Activated CD8-positive, alpha-beta memory T cell treated with anti-CD3 and anti-CD28 coated beads for 36 hours (primary cell): ENCODE measurements around the gene KCNJ13. TPM values are rescaled to one million over a fixed set of nuclear protein-coding genes. Genes with fewer than 3 reads are reported as not detected.

Source experiments
- CTCF ChIA-PET: fragments of 350-600 bp; sonication (Branson Sonifier 250); formaldehyde crosslinking; loops from one replicate; lab custom pipeline; 2021; ENCODE audit warnings: antibody characterized with exemption; lab: Charles Lee
- POLR2A ChIA-PET: fragments of 350-600 bp; sonication (Branson Sonifier 250); formaldehyde crosslinking; loops from one replicate; lab custom pipeline; 2021; ENCODE audit warnings: antibody characterized with exemption; lab: Charles Lee
- total RNA-seq, 2 experiments: library from RNA; stranded (reverse); gene quantifications; one replicate each; pipeline ENCODE4 v1.2.3, GENCODE V29; 2021

KCNJ13 gene
- total RNA-seq = not detected

- CTCF ChIA-PET = interaction anchor here (0.5 kb wide), 1 partner anchor 164 kb away, joined by 3 read pairs; no protein-coding TSS in a partner anchor
- POLR2A ChIA-PET = no interaction called here
These were observed at the start of gene KCNJ13 for GRCh38 chr2:232776435-232776834. KCNJ13 (minus strand) TSS chr2:232776565; CDS start chr2:232771362, 5,203 bp downstream.

GRCh38 chr2:232817756-232818155 is 41.4 kb upstream of the KCNJ13 start:
- CTCF ChIA-PET = no interaction called here
- POLR2A ChIA-PET = no interaction called here

DNA sequence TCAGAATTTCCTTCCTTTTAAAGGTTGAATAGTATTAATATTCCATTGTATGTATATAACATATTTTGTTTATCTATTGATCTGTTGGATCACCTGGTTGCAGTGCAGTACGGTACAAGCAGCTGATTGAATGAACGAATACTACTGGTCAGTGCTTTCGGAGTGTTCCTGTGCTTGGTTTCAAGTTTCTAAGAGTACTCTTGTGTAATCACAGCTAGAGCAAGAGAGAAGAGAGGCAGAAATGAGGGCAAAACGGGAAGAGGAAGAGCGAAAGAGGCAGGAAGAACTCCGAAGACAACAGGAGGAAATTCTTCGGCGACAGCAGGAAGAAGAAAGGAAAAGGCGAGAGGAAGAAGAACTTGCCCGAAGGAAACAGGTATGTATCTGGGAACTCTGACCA is 40.3 kb upstream of the KCNJ13 start:
- ChIA-PET CTCF (no interaction called here), POLR2A (no interaction called here)

GRCh38 chr2:232815569-232815968 is 39.2 kb upstream of the KCNJ13 start:
- CTCF ChIA-PET = no interaction called here
- POLR2A ChIA-PET = no interaction called here

GRCh38 chr2:232810444-232810843 is 34.1 kb upstream of the KCNJ13 start:
- CTCF ChIA-PET = no interaction called here
- POLR2A ChIA-PET = interaction anchor here (0.7 kb wide), 1 partner anchor 174 kb away, joined by 3 read pairs; no protein-coding TSS in a partner anchor

DNA sequence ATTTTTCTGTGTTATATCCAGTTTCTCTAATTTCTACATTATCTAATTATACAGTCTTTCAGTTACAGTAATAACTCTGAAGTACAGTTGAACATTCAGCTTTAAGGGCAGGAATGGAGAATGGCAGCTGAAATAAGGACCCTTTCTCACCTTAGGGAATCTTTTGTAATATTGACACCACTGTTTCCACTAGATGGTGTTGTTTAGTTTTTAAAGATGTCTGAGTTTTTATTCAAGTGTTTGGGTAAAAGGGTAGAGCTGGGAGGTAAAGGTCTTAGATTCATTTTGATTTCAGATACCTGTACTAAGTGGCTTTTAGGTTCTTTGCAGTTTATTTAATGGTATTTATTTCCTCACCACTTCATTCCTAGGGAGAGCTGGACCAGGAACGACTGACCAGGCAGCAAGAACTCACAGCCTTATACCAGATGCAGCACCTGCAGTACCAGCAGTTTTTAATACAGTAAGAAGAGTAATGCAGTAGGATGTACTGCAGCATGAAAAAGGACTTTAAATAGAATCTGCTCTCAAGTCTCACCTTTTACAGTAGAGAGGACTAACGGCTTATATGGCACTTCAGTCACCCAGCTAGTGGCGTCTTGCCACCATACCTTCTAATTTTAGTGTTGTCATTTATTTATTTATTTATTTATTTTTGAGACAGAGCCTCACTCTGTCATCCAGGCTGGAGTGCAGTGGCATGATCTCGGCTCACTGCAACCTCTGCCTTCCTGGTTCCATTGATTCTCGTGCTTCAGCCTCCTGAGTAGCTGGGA is 33.2 kb upstream of the KCNJ13 start:
- POLR2A ChIA-PET = interaction anchor here (0.5 kb wide), 1 partner anchor 26 kb away, joined by 7 read pairs; no protein-coding TSS in a partner anchor
- CTCF ChIA-PET = no interaction called here

- POLR2A ChIA-PET = no interaction called here
- CTCF ChIA-PET = no interaction called here
These were observed 25.7 kb upstream of the KCNJ13 start for GRCh38 chr2:232802091-232802490.

DNA sequence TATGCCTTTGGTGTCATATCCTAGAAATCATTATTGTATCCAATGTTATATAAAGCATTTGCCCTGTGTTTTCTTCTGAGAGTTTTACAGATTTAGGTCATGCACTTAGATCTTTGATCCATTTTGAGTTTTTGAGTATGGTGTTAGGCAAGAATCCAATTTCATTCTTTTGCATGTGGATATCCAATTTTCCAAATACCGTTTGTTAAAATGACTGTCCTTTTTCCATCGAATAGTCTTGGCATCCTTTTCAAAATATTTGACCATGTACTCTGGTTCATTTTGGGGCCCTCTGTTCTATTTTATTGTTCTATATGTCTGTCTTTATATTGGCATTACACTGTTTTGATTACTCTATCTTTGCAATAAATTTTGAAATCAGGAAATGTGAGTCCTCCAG is 23.8 kb upstream of the KCNJ13 start:
- CTCF ChIA-PET = no interaction called here

DNA sequence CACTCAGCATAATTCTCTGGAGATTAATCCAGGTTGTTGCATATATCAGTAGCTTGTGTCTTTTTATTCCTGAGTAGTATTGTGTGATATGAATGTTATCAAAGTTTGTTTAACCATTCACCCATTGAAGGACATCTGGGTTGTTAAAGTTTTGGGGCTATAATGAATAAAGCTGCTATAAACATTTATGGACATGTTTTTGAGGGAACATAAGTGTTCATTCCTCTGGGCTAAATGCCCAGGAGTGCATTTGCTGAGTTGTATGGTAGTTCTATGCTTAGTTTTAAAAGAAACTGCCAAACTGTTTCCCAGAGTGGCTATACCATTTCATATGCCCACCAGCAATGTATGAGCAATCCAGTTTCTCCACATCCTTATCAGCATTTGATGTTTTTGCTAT is 21.8 kb upstream of the KCNJ13 start:
- ChIA-PET POLR2A (no interaction called here), CTCF (interaction anchor here (0.9 kb wide), 1 partner anchor 10 kb away, joined by 4 read pairs; no protein-coding TSS in a partner anchor)

More for the DNA sequence above, 23.8 kb upstream of the KCNJ13 start:
- POLR2A ChIA-PET = no interaction called here

DNA sequence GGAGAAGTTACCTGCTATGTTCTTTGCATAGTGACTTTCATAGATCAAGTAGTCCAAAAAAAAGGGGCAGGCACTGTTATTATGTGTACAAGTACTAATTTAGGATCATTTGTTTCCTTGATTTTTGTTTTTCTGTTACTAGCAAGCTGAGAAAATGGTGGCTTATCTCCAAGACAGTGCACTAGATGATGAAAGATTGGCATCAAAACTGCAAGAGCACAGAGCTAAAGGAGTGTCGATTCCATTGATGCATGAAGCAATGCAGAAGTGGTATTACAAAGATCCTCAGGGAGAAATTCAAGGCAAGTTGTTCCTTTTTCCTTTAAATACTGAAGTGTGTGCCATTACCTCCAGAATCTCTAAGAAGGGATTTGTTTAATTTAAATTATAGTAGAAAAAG is 19.6 kb upstream of the KCNJ13 start:
- ChIA-PET CTCF (no interaction called here), POLR2A (no interaction called here)

GRCh38 chr2:232794981-232795380 is 18.6 kb upstream of the KCNJ13 start:
- CTCF ChIA-PET = no interaction called here
- POLR2A ChIA-PET = no interaction called here

DNA sequence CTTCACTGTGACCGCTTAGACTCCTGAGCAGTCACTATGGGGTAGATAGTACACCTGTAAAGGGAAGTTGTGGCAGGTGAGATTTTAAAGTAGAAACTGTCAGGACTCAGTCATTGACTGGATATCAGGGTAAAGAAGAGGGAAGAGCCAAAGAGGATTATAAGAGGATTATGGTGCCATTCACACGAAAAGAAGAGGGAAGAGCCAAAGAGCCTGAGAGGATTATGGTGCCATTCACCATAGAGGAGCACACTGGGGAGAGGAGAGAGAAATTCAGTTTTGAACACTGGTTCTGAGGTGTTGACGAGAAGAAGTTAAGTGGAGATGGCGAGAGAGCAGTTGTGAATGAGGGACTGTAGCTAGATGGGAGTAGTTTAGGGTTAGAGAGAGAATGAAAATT is 16.9 kb upstream of the KCNJ13 start:
- ChIA-PET POLR2A (no interaction called here), CTCF (no interaction called here)

- ChIA-PET POLR2A (no interaction called here), CTCF (no interaction called here)
These were observed 15.2 kb upstream of the KCNJ13 start for GRCh38 chr2:232791518-232791917.

GRCh38 chr2:232789082-232789481 is 12.7 kb upstream of the KCNJ13 start:
- CTCF ChIA-PET = no interaction called here
- POLR2A ChIA-PET = no interaction called here

GRCh38 chr2:232787806-232788205 is 11.4 kb upstream of the KCNJ13 start:
- ChIA-PET POLR2A (no interaction called here), CTCF (no interaction called here)

GRCh38 chr2:232783278-232783677 is 6.9 kb upstream of the KCNJ13 start:
- POLR2A ChIA-PET = no interaction called here
- CTCF ChIA-PET = no interaction called here

DNA sequence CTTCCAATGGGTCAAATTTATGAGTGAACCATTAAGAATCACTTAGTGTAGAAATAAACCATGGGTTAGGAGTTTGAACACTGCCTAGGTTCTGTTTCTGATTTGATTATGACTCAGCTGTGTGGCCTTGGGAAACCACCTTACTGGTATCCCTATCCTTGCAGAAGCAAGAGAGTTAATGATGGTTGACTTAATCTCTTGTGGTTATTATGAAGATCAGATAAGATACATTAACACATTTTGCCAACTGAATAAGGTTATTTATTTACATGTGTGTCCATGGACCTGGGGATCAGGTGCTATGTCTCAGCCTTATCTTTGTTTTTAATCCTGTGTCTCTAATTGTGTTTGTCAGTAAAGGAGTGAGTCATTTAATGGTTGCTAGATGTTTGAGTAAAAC is 5.4 kb upstream of the KCNJ13 start:
- ChIA-PET CTCF (no interaction called here), POLR2A (no interaction called here)

DNA sequence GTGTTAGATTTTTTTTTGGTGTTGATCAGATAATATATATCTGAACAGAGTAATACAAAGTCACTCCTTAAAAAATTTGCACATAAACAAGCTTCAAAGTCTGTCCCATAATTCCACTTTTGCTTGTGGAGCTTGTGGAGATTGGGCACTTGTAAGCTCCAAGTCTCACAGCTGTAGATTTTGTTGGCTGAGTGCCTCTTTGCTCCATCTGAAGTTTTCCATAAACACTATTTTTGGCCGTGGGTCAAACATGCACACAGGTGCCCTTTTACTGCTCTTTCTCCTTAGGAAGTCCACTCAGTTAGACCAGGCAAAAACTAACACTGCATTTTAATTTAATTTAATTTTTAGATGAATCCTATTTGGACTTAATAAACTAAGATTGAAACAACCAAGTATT is 3.6 kb upstream of the KCNJ13 start:
- ChIA-PET POLR2A (no interaction called here), CTCF (interaction anchor here (0.6 kb wide), 1 partner anchor 1842 kb away, joined by 3 read pairs; no protein-coding TSS in a partner anchor)

DNA sequence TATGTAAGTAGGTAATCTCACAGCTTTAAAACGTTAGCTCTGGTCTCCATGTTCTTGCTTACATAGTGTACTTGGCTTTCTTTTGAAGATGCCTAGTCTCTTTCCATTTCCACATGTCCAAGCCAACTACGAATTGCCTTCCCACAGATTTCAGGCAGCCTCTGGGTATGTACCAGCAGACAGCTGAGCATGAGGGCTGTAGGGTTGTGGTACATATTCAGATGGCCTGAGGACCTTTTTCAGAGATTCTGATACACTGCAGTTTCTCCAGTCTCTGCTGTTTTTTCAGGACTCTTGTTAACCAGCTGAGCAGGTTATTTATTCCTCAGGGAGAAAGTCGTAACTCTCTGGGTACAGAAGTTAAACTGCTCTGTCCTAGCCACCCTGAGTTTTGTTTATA is 3.1 kb upstream of the KCNJ13 start:
- ChIA-PET POLR2A (no interaction called here), CTCF (interaction anchor here (0.6 kb wide), 1 partner anchor 1841 kb away, joined by 3 read pairs; no protein-coding TSS in a partner anchor)

DNA sequence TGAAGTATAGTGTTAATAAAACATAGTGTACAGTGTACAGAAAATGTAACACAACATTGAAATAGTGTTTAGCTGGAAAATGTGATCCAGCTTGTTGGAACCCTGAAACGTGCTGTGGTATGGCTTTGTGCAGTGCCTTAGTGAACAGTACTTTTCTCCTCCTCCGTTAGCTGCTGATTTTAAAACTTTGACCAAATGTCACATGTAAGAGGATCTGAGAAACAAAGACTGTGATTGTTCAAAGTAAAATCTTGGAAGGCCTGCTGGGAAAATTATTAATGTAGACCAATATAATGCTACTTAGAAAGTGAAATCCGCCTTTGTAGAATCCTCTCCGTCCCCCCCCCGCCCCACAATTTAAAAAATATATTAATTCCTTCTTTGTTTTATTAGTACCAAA is 911 bp upstream of the KCNJ13 start:
- ChIA-PET CTCF (no interaction called here), POLR2A (no interaction called here)

DNA sequence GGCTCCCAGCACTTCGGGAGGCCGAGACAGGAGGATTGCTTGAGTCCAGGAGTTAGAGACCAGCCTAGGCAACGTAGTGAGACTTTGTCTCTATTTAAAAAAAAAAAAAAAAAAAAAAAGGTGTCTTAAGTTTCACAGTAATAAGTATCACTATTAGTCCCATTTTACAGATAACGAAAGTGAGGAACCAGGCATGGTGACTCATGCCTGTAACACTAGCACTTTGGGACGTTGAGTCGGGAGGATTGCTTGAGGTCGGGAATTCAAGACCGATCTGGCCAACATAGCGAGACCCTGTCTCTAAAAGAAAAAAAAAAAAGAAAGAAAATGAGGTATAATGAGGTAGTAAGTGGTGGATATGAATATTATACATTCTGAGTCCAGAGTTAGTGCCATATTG is 2.5 kb downstream of the KCNJ13 start:
- POLR2A ChIA-PET = no interaction called here

More for the DNA sequence above, 2.5 kb downstream of the KCNJ13 start:
- CTCF ChIA-PET = no interaction called here
